Loucy (cell line): ENCODE data around the gene CIB4.

Source experiments
- H2AFZ ChIP-seq: fragments of 200-600 bp; sonication (generic); 2 replicates; pipeline ENCODE4 v1.6.0; 2016; ENCODE audit warnings: antibody characterized with exemption, mild to moderate bottlenecking, low read length, moderate library complexity
- H3F3A ChIP-seq: fragments of 200-600 bp; 2 replicates; pipeline ENCODE4 v1.6.0; 2016; ENCODE audit warnings: antibody characterized with exemption, low read depth, mild to moderate bottlenecking
- H3K27me3 ChIP-seq: fragments of 200-600 bp; sonication (generic); 2 replicates; pipeline ENCODE4 v1.6.1; 2014; ENCODE audit warnings: low read length, mild to moderate bottlenecking; ENCODE audit not compliant: insufficient read depth, poor library complexity, severe bottlenecking
- H3K36me3 ChIP-seq: fragments of 200-600 bp; sonication (generic); 2 replicates; pipeline ENCODE4 v1.6.1; 2016; ENCODE audit warnings: low read length; ENCODE audit not compliant: insufficient read depth
- H3K4me1 ChIP-seq: fragments of 200-600 bp; sonication (generic); 2 replicates; pipeline ENCODE4 v1.5.1; 2014; ENCODE audit warnings: low read length, mild to moderate bottlenecking; ENCODE audit not compliant: insufficient read depth, poor library complexity, severe bottlenecking
- H3K4me2 ChIP-seq: fragments of 200-600 bp; sonication (generic); 2 replicates; pipeline ENCODE4 v1.6.0; 2014; ENCODE audit warnings: antibody characterized with exemption, low read length, low read depth, mild to moderate bottlenecking; ENCODE audit not compliant: poor library complexity, severe bottlenecking
- H3K4me3 ChIP-seq: fragments of 200-600 bp; sonication (generic); 2 replicates; pipeline ENCODE4 v1.5.1; 2014; ENCODE audit warnings: low read length, mild to moderate bottlenecking, mixed read lengths; ENCODE audit not compliant: poor library complexity, severe bottlenecking
- H3K79me2 ChIP-seq: fragments of 200-600 bp; sonication (generic); 2 replicates; pipeline ENCODE4 v1.6.1; 2014; ENCODE audit warnings: low read length; ENCODE audit not compliant: insufficient read depth
- H3K9ac ChIP-seq: fragments of 200-600 bp; sonication (generic); 2 replicates; pipeline ENCODE4 v1.6.0; 2014; ENCODE audit warnings: mild to moderate bottlenecking, low read depth, low read length, moderate library complexity; ENCODE audit not compliant: poor library complexity, severe bottlenecking
- H3K9me2 ChIP-seq: fragments of 200-600 bp; sonication (generic); replicated peaks from 2 replicates; pipeline ENCODE4 v1.6.1; 2016; ENCODE audit warnings: low read depth, low read length, mixed read lengths
- H3K9me3 ChIP-seq: fragments of 200-600 bp; sonication (generic); 2 replicates; pipeline ENCODE4 v1.6.1; 2014; ENCODE audit warnings: mild to moderate bottlenecking, antibody characterized with exemption, low read length, low read depth; ENCODE audit not compliant: insufficient read depth
- H4K20me1 ChIP-seq: fragments of 200-600 bp; sonication (generic); 2 replicates; pipeline ENCODE4 v1.6.0; 2014; ENCODE audit warnings: antibody characterized with exemption, low read length, mild to moderate bottlenecking; ENCODE audit not compliant: insufficient read depth, poor library complexity, severe bottlenecking
- CTCF ChIP-seq: fragments of 200-600 bp; sonication (generic); conservative IDR thresholded peaks from 2 replicates; pipeline ENCODE4 v1.5.1; 2014; ENCODE audit warnings: mild to moderate bottlenecking, antibody characterized with exemption, low read length
- EZH2phosphoT487 ChIP-seq: fragments of 200-600 bp; IDR thresholded peaks from 2 replicates; pipeline ENCODE4 v1.6.1; 2018; ENCODE audit warnings: antibody characterized with exemption, mild to moderate bottlenecking, moderate library complexity, borderline replicate concordance

CIB4 gene

DNA sequence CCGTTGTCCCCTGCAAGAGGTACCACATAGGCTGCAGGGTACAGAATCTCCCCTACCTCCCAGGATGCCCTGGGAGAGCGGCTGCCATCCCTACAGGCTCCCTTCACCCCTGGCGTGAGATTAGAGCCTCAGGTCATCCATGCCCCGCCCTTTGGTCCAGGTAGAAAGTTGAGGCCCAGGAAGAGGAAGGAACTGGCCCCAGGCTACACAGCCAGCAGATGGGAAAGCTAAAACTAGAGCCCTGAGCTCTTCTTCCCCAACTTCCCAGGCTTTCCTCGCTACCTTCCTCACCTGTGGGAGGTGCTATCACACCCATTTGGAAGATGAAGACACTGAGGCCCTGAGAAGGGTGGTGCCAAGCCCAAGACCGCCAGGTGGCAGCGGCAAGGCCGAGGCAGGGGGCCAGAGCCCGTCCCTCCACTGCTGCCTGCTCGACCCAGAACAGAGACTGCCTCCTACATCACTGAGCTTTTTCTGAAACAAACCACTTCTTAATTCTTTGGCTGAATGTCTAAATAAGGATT, 25.8 kb downstream of the CIB4 start:
- TF ChIP-seq CTCF (peak; percentile 13; the same call in 1 of the 2 replicates), EZH2phosphoT487 (no peak)
- H3K4me2 ChIP-seq = no peak overlapping the region
- no peaks in the 10 kb centered on the region for H3K9me2 ChIP-seq
- H3K4me3 ChIP-seq = no peak overlapping the region
- H3K9ac ChIP-seq = no peak overlapping the region
- H3K4me1 ChIP-seq = no peaks in the 10 kb centered on the region
- H4K20me1 ChIP-seq = no peaks in the 10 kb centered on the region
- no peaks in the 10 kb centered on the region for H3K27me3 ChIP-seq
- no peaks in the 10 kb centered on the region for H3K9me3 ChIP-seq
- H3F3A ChIP-seq = no peaks in the 10 kb centered on the region
- no peak overlapping the region for H2AFZ ChIP-seq
- no peaks in the 10 kb centered on the region for H3K36me3 ChIP-seq
- H3K79me2 ChIP-seq = no peaks in the 10 kb centered on the region

GRCh38 chr2:26614216-26615138, 26.7 kb downstream of the CIB4 start:
- no peak overlapping the region for H3K4me2 ChIP-seq
- TF ChIP-seq CTCF = no peak
- no peak for TF ChIP-seq EZH2phosphoT487

DNA sequence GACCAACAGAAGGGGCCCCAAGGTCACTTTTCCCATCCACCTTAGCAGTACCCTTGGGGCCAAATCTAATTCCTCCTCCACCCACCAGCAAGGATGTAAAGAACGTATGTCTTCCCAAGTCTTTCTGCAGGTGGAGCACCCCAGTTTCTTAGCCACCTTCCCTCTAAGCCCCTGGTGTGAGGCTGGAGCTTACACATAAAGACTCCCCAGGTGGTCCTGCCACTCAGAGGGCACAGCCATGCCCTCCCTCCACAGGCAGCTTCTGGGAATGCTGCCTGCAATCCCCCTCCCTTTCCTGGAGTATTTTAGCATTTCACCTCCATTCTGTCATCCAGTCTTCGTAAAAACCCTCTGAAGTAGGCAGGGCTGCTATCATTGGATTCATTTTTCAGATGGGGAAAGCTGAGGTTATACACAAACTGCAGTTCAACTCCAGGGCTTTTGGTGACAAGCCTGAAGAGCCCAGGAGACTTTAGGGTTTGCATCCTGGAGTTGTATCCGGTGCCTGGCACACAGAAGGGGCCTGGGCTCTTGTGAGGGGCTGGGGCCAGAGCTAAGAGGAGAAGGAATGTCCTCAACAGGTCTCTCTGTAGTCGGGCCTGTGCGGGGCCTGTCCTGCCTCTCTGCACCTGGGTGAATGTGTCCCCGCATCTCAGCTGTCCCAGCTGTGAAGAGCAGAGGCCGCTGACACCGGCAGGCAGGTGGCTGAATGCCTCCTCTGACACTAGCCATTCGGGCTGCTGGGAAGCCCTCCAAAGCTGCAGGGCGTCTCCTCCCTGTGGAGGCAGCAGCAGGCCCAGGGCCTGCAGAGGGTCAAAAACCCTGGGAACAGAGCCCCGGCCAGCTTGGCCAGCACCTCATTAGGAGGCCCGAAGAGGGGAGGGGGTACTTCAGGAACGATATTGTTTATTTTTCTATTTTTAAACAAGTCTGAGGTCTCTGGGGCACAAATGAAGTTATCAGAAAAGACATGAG, 27.6 kb downstream of the CIB4 start:
- Histone ChIP-seq H4K20me1 (no peaks in the 10 kb centered on the region), H3K36me3 (no peaks in the 10 kb centered on the region), H3F3A (no peaks in the 10 kb centered on the region), H3K4me2 (no peak overlapping the region), H3K27me3 (no peaks in the 10 kb centered on the region), H3K4me1 (no peaks in the 10 kb centered on the region), H3K9ac (no peak overlapping the region), H3K79me2 (no peaks in the 10 kb centered on the region), H3K4me3 (no peak overlapping the region), H3K9me2 (no peaks in the 10 kb centered on the region), H3K9me3 (no peaks in the 10 kb centered on the region), H2AFZ (no peak overlapping the region)
- TF ChIP-seq CTCF (no peak), EZH2phosphoT487 (no peak)

More at GRCh38 chr2:26614216-26615138, 26.7 kb downstream of the CIB4 start:
- Histone ChIP-seq H3K9ac (no peak overlapping the region), H3K36me3 (no peaks in the 10 kb centered on the region), H4K20me1 (no peaks in the 10 kb centered on the region), H3K4me1 (no peaks in the 10 kb centered on the region), H3K4me3 (no peak overlapping the region), H3K79me2 (no peaks in the 10 kb centered on the region), H3K9me2 (no peaks in the 10 kb centered on the region), H3K27me3 (no peaks in the 10 kb centered on the region), H3F3A (no peaks in the 10 kb centered on the region), H3K9me3 (no peaks in the 10 kb centered on the region), H2AFZ (no peak overlapping the region)
